SU-DHL-6 (cell line): Measurements from ENCODE around the gene MAP1LC3B2.

Experiments used
- EZH2phosphoT487 ChIP-seq: fragments of 200-600 bp; sonication (generic), shearing (Covaris generic); conservative IDR thresholded peaks from 2 replicates; pipeline ENCODE4 v1.6.1; 2018; ENCODE audit warnings: mild to moderate bottlenecking, antibody characterized with exemption, low read length, moderate library complexity, mixed read lengths
- TF ChIP-seq, protein P1 (sequence below): fragments of 200-600 bp; sonication (generic); IDR thresholded peaks from one replicate; pipeline ENCODE4 v1.5.1; 2017; ENCODE audit warnings: antibody characterized with exemption, mild to moderate bottlenecking, low read length, moderate library complexity; ENCODE audit not compliant: insufficient read depth, poor library complexity, severe bottlenecking

DNA sequence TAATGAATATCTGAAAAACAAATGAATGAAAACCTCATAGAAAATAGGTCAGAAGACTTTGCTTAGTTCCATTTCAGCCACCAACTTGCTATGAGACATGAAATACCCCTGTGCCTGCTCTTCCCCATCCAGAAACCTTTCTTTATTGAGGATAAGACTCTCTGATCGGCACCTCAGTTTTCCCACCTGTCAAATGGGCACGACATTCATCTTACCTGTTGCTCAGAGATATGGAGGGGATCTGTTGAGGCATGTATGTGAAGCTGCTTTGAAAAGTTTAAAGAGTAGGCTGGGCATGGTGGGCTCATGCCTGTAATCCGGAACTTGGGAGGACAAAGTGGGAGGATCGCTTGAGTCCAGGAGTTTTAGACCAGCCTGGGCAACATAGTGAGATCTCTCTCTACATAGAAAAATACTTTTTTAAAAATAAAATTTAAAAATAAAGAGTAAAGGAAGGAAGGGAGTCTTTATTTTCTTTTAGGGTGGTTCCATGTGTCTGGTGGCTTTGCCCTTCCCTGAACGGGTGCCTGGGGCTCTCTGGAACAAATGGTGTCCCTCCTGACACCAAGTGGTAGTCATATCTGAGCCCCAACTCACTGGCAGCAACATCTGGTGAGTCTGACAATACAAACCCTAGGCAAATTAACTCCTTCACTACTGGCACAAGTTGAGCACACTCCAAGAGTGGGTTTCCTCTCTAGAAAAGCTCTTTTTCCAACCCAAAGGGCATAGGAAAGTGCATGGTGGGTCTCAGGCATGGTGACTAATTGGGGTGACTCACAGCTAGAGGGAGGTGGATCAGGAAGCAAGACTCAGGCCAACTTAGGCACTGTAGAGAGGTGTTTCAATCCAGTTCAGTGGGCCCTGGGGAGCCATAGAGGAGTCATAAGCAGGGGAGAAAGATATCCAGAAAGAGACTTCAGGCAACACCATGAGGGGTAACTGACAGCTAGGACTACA lies 42.1 kb downstream of the MAP1LC3B2 start:
- TF ChIP-seq, protein P1, sequence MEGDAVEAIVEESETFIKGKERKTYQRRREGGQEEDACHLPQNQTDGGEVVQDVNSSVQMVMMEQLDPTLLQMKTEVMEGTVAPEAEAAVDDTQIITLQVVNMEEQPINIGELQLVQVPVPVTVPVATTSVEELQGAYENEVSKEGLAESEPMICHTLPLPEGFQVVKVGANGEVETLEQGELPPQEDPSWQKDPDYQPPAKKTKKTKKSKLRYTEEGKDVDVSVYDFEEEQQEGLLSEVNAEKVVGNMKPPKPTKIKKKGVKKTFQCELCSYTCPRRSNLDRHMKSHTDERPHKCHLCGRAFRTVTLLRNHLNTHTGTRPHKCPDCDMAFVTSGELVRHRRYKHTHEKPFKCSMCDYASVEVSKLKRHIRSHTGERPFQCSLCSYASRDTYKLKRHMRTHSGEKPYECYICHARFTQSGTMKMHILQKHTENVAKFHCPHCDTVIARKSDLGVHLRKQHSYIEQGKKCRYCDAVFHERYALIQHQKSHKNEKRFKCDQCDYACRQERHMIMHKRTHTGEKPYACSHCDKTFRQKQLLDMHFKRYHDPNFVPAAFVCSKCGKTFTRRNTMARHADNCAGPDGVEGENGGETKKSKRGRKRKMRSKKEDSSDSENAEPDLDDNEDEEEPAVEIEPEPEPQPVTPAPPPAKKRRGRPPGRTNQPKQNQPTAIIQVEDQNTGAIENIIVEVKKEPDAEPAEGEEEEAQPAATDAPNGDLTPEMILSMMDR = no peak
- no peak for TF ChIP-seq EZH2phosphoT487
